H1 (cell line): ENCODE data around the gene SIGLEC14. TPM values are rescaled to one million over a fixed set of nuclear protein-coding genes. Genes with fewer than 3 reads are reported as not detected.

Experiments used
- CBX8 ChIP-seq: fragments of 300-800, 300-1000 bp; sonication (generic); IDR thresholded peaks from 2 replicates; pipeline ENCODE4 v1.7.1; 2016; ENCODE audit warnings: low read depth, low read length, borderline replicate concordance
- MAFK ChIP-seq: IDR thresholded peaks from 2 replicates; pipeline ENCODE4 v1.6.1; 2012; ENCODE audit warnings: low read depth, mild to moderate bottlenecking, improper control_type of control experiment, low read length
- TEAD4 ChIP-seq: IDR thresholded peaks from 2 replicates; pipeline ENCODE4 v1.6.1; 2012; ENCODE audit warnings: low read depth, low read length, inconsistent platforms, mixed read lengths
- polyA plus RNA-seq, 7 experiments: library from polyadenylated mRNA; depleted of rRNA in 3 of 7; stranded (reverse) in 5 of 7; unstranded in 2 of 7; fragments of >200 nt in 5 of 7; fragments of 200-250 nt in 2 of 7; gene quantifications; 1 replicate in 5 of 7; 2 replicates in 1 of 7; 4 replicates in 1 of 7; pipeline versions ENCODE4 v1.2.1 to v1.2.3, GENCODE V29; 2011 to 2013; ENCODE audit warnings: missing spikeins in 2 of 7, mixed read lengths in 2 of 7
- total RNA-seq: library from RNA; stranded (reverse); fragmentation: NEBNext Ultra II Directional; extraction: Animal tissue kit (Norgen Biotek cat#: 25700); gene quantifications from 2 replicates; pipeline ENCODE4 v1.2.1, GENCODE V29; 2021

The SIGLEC14 gene
- total and polyA plus RNA-seq, 2 of the 8 experiments (the other 6 are each of a cell fraction or from before 2014, with no cell fraction given): not detected

DNA sequence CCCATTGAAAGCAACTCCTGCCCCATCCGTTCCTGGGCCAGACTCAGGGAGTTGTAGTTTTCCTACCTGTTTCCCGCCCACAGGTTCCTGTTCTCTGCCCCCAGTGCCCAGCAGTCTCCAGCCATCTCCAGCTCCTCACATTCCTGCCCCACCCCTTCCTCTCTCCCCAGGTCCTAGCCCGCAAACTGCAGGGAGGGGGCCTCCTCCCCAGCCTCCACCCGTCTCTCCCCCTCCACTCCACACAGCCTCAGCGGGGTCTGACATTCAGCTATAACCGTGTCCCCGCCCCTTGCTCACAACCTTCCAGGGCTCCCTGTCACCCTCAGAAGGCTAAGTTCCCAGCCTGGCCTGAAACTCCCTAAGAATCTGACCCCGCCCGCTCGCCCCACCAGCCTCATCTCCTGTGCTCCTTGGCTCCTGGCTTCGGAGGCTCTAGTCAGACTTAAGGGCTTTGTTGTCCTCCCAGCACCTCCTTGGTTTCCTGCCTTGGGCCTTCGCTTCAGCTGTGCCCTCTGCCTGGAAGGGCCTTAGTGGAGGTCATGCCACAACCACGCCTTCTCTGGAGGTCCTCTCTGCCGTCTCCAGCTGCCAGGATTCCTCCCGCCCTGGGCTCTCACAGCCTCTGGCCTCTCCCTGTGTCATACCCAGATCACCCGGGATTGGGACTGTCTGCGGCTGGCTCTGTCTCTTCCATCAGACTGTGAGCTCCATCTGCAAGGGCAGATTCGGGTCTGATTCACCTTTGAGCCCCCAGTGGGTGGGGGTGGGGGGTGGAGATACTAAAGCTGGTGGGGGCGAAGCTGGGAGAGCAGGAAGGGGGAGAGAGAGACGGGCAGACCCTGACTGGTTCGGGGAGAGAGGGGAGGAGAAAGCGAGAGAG, 41.4 kb upstream of the SIGLEC14 start (continued):
- TF ChIP-seq MAFK: no peak
- no peak for TF ChIP-seq CBX8
- TF ChIP-seq TEAD4: peak; percentile 59; the same call in 1 of the 2 replicates
